HepG2 (cell line): Measurements from ENCODE around the gene ABL2. TPM values are rescaled to one million over a fixed set of nuclear protein-coding genes. Genes with fewer than 3 reads are reported as not detected.

Experiments
- AHR ChIP-seq: IDR thresholded peaks from 2 replicates; pipeline ENCODE4 v1.6.1; 2018; ENCODE audit warnings: missing genetic modification reagents, missing compliant biosample characterization
- CREB1 ChIP-seq, 2 experiments: fragments of 450-650 bp in 1 of 2; IDR thresholded peaks; 2 replicates each; pipeline ENCODE4 v1.6.1; 2016 to 2017; ENCODE audit warnings: control low read depth in 1 of 2, mild to moderate bottlenecking in 1 of 2, missing compliant biosample characterization in 1 of 2, missing genetic modification characterization in 1 of 2
- GATA4 ChIP-seq: sonication (generic); IDR thresholded peaks from 2 replicates; pipeline ENCODE4 v1.6.1; 2016; ENCODE audit warnings: antibody characterized with exemption, low read depth, borderline replicate concordance
- GTF3A ChIP-seq: sonication (generic); formaldehyde crosslinking; conservative IDR thresholded peaks from 2 replicates; pipeline ENCODE4 v1.4.0; 2020; ENCODE audit warnings: mild to moderate bottlenecking, missing genetic modification reagents
- MAZ ChIP-seq, 2 experiments: sonication (generic) in 1 of 2; formaldehyde crosslinking in 1 of 2; IDR thresholded peaks; 2 replicates each; pipeline versions ENCODE4 v1.5.0 to v1.6.1; 2012 to 2020; ENCODE audit warnings: low read depth in 2 of 2, mild to moderate bottlenecking in 2 of 2, borderline replicate concordance in 1 of 2, improper control_type of control experiment in 1 of 2, low read length in 1 of 2, missing genetic modification reagents in 1 of 2, moderate library complexity in 1 of 2
- MEIS1 ChIP-seq: sonication (generic); formaldehyde crosslinking; IDR thresholded peaks from 2 replicates; pipeline ENCODE4 v1.9.0; 2021; ENCODE audit warnings: mild to moderate bottlenecking, missing genetic modification reagents, moderate library complexity, borderline replicate concordance
- NR1H2 ChIP-seq: sonication (generic); formaldehyde crosslinking; IDR thresholded peaks from 2 replicates; pipeline ENCODE4 v1.8.1; 2022; ENCODE audit warnings: low read depth, missing genetic modification reagents, borderline replicate concordance
- PAF1 ChIP-seq: IDR thresholded peaks from 2 replicates; pipeline ENCODE4 v1.6.1; 2016; ENCODE audit warnings: missing genetic modification reagents, missing compliant biosample characterization
- RFXANK ChIP-seq: IDR thresholded peaks from 2 replicates; pipeline ENCODE4 v1.6.1; 2016
- STAT5B ChIP-seq: sonication (generic); formaldehyde crosslinking; IDR thresholded peaks from 2 replicates; pipeline ENCODE4 v1.4.0; 2020; ENCODE audit warnings: missing genetic modification reagents
- TAF1 ChIP-seq: sonication (generic); formaldehyde crosslinking; IDR thresholded peaks from 2 replicates; pipeline ENCODE4 v1.4.0; 2020; ENCODE audit warnings: missing genetic modification reagents
- YEATS4 ChIP-seq: sonication (generic); formaldehyde crosslinking; IDR thresholded peaks from 2 replicates; pipeline ENCODE4 v1.4.0; 2020; ENCODE audit warnings: missing genetic modification reagents, borderline replicate concordance
- ZBED4 ChIP-seq: sonication (generic); formaldehyde crosslinking; IDR thresholded peaks from 2 replicates; pipeline ENCODE4 v1.4.0; 2020; ENCODE audit warnings: missing genetic modification reagents, borderline replicate concordance
- ZFP62 ChIP-seq: sonication (generic); formaldehyde crosslinking; IDR thresholded peaks from 2 replicates; pipeline ENCODE4 v1.4.0; 2020; ENCODE audit warnings: missing genetic modification reagents
- ZNF282 ChIP-seq: fragments of 450-650 bp; IDR thresholded peaks from 2 replicates; pipeline ENCODE4 v1.6.1; 2018; ENCODE audit not compliant: partially characterized antibody
- ZNF710 ChIP-seq: sonication (generic); formaldehyde crosslinking; IDR thresholded peaks from 2 replicates; pipeline ENCODE4 v1.5.0; 2020; ENCODE audit warnings: mild to moderate bottlenecking, missing genetic modification reagents, borderline replicate concordance
- polyA plus RNA-seq, 8 experiments: library from polyadenylated mRNA; depleted of rRNA in 3 of 8; stranded (reverse) in 7 of 8; unstranded in 1 of 8; fragments of >200 nt; fragmentation: Illumina TruSeq in 4 of 8; extraction: Trizol in 4 of 8; gene quantifications; 2 replicates each; pipeline versions ENCODE4 v1.2.1 to v1.2.3, GENCODE V29; 2011 to 2016; ENCODE audit warnings: low read depth in 4 of 8, missing spikeins in 1 of 8, mixed read lengths in 1 of 8; ENCODE audit not compliant: insufficient read depth in 1 of 8
- total RNA-seq, 5 experiments: library from RNA; depleted of rRNA; stranded (reverse); fragments of >200 nt; fragmentation: Illumina TruSeq; extraction: Trizol; gene quantifications; 2 replicates each; pipeline ENCODE4 v1.2.3, GENCODE V29; 2016; ENCODE audit warnings: low read depth in 1 of 5
- TF ChIP-seq, protein P1 (sequence below): sonication (generic); formaldehyde crosslinking; conservative IDR thresholded peaks from 2 replicates; pipeline ENCODE4 v1.4.0; 2020; ENCODE audit warnings: missing genetic modification reagents
- TF ChIP-seq, protein P2 (sequence below): sonication (generic); formaldehyde crosslinking; IDR thresholded peaks from 2 replicates; pipeline ENCODE4 v1.4.0; 2020; ENCODE audit warnings: missing genetic modification reagents, mild to moderate bottlenecking, borderline replicate concordance

Gene ABL2
- total and polyA plus RNA-seq, 2 of the 13 experiments (the other 11 are each of a cell fraction or from before 2014, with no cell fraction given), result 5.8 to 6.0 TPM

DNA sequence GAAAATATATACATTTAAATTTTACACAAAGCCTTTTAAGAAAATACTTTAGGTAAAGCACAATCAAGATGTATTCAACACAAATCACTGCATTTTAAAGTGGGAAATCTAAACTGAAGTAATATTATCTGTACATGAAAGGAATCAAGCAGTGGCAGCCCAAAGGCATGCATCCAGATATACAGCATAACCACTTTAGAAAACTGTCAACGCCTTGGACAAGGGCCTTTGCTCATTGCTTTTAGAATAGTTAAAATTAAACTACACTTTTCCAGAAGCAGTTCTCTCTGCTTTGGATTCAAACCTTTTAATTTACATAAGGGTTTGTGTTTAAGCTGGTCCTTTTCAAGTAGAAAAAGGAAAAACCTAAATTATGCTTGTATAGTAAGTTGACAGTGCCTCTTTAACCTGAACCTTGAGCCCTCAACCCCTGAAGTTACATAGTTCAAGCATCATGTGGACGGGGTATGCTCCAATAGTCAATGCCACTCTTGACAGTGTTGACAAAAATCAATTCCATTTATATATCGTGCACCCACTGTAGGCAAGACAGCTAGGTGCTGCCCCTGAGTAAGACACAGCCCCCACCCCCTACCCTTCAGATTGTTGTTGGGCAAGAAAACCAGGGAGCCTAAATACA is 124.7 kb downstream of the ABL2 start (continued):
- TF ChIP-seq, protein P1, sequence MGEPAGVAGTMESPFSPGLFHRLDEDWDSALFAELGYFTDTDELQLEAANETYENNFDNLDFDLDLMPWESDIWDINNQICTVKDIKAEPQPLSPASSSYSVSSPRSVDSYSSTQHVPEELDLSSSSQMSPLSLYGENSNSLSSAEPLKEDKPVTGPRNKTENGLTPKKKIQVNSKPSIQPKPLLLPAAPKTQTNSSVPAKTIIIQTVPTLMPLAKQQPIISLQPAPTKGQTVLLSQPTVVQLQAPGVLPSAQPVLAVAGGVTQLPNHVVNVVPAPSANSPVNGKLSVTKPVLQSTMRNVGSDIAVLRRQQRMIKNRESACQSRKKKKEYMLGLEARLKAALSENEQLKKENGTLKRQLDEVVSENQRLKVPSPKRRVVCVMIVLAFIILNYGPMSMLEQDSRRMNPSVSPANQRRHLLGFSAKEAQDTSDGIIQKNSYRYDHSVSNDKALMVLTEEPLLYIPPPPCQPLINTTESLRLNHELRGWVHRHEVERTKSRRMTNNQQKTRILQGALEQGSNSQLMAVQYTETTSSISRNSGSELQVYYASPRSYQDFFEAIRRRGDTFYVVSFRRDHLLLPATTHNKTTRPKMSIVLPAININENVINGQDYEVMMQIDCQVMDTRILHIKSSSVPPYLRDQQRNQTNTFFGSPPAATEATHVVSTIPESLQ (CRISPR knock-in tag), result no peak
- TF ChIP-seq ZFP62 (CRISPR knock-in tag) (no peak), CREB1 (IDR thresholded peaks at IDR 0.05) (no peak), CREB1 (CRISPR knock-in tag; IDR thresholded peaks at IDR 0.05) (peak; percentile 64), STAT5B (no peak), GATA4 (0 out of 2 replicates have a peak, but pooled peaks have one; percentile 23), AHR (no peak), ZBED4 (CRISPR knock-in tag) (0 out of 2 replicates have a peak, but pooled peaks have one; percentile 7), GTF3A (CRISPR knock-in tag) (no peak), ZNF282 (no peak), TAF1 (CRISPR knock-in tag) (no peak), YEATS4 (CRISPR knock-in tag) (peak; percentile 21; the same call in 1 of the 2 replicates), MAZ (IDR thresholded peaks at IDR 0.05; ENCODE audit: borderline replicate concordance, low read depth, low read length) (no peak), MAZ (CRISPR knock-in tag; IDR thresholded peaks at IDR 0.05; ENCODE audit: low read depth) (no peak), RFXANK (no peak), MEIS1 (CRISPR knock-in tag) (peak; percentile 95; the same call in 1 of the 2 replicates), PAF1 (no peak), NR1H2 (CRISPR knock-in tag) (no peak), ZNF710 (CRISPR knock-in tag) (peak; percentile 73; the same call in 1 of the 2 replicates)
- TF ChIP-seq, protein P2, sequence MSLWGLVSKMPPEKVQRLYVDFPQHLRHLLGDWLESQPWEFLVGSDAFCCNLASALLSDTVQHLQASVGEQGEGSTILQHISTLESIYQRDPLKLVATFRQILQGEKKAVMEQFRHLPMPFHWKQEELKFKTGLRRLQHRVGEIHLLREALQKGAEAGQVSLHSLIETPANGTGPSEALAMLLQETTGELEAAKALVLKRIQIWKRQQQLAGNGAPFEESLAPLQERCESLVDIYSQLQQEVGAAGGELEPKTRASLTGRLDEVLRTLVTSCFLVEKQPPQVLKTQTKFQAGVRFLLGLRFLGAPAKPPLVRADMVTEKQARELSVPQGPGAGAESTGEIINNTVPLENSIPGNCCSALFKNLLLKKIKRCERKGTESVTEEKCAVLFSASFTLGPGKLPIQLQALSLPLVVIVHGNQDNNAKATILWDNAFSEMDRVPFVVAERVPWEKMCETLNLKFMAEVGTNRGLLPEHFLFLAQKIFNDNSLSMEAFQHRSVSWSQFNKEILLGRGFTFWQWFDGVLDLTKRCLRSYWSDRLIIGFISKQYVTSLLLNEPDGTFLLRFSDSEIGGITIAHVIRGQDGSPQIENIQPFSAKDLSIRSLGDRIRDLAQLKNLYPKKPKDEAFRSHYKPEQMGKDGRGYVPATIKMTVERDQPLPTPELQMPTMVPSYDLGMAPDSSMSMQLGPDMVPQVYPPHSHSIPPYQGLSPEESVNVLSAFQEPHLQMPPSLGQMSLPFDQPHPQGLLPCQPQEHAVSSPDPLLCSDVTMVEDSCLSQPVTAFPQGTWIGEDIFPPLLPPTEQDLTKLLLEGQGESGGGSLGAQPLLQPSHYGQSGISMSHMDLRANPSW (CRISPR knock-in tag), result 0 out of 2 replicates have a peak, but pooled peaks have one; percentile 44
